ENCODE data around the gene CA5A. TPM values are rescaled to one million over a fixed set of nuclear protein-coding genes. Genes with fewer than 3 reads are reported as not detected.
A peak's percentile ranks its signal among the peaks of the same experiment; 100 is the strongest.

Gene CA5A
- total and polyA plus RNA-seq, 2 of the 13 experiments (the other 11 are each of a cell fraction or from before 2014, with no cell fraction given), result 66.8 to 106 TPM

- WGBS (ENCODE audit: low lambda C conversion rate), result 94% methylated on average over 7 of the region's 7 CpGs
- H3K36me3 ChIP-seq (replicated peaks in 1 of 2; ENCODE audit: control insufficient read depth in 1 of 2, insufficient read depth in 2 of 2, low read length in 2 of 2), result peaks cover 17 to 35% of the 10 kb centered on the region in 2 experiments
- ChIA-PET POLR2A (interaction anchor here (1.6 kb wide), 1 partner anchor 19 kb away, joined by 4 read pairs; no protein-coding TSS in a partner anchor), CTCF (ENCODE audit: low intra/inter-chr PET ratio, low total read pairs) (interaction anchor here (1.0 kb wide), 1 partner anchor 215 kb away, joined by 3 read pairs; no protein-coding TSS in a partner anchor)
- no peaks in the 10 kb centered on the region for H3K27me3 ChIP-seq (ENCODE audit: control insufficient read depth in 1 of 2, insufficient read depth in 2 of 2, low read length in 2 of 2)
- H3K4me1 ChIP-seq (ENCODE audit: insufficient read depth, low read length), result peaks cover 44% of the 10 kb centered on the region
- H3K4me2 ChIP-seq (ENCODE audit: low read depth, low read length), result no peak overlapping the region
- DNase-seq (ENCODE audit: low spot score) (no peak), FAIRE-seq (no peak), ATAC-seq (no peak)
- BruUV-seq (replicated peaks), result no TSS peak
- no peak overlapping the region for H3K27ac ChIP-seq (ENCODE audit: extremely low read length, insufficient read depth, low read length)
- no peaks in the 10 kb centered on the region for H3K9me3 ChIP-seq (ENCODE audit: low read length)
- no peak overlapping the region for H2AFZ ChIP-seq (ENCODE audit: low read length)
- no peak overlapping the region for H3K4me3 ChIP-seq (replicated peaks in 1 of 3; ENCODE audit: insufficient read depth in 1 of 3, low read depth in 2 of 3, low read length in 3 of 3)
- TF ChIP-seq ZNF619 (CRISPR knock-in tag; IDR thresholded peaks at IDR 0.05) (no peak), ZNF3 (CRISPR knock-in tag; IDR thresholded peaks at IDR 0.05) (peak; percentile 29; the same call in 1 of the 2 replicates)
- in situ Hi-C loops (cut with HindIII; ENCODE audit: extremely low pct_ligation_motif_present, low pct_unique_long_range_greater_than_20kb) (no loop called here), intact Hi-C loops (cut with micrococcal nuclease; ENCODE audit: unreplicated experiment) (loop anchor here (5.0 kb wide), 1 partner anchor 163 kb away; the partner anchor contains the start of gene KLHDC4)
- peaks cover 81% of the 10 kb centered on the region for H4K20me1 ChIP-seq (ENCODE audit: insufficient read depth, low read length)
- H3K9ac ChIP-seq (ENCODE audit: insufficient read depth, low read depth, low read length), result no peak overlapping the region
- H3K79me2 ChIP-seq (ENCODE audit: insufficient read depth, low read length), result peaks cover 87% of the 10 kb centered on the region
These were observed 6.3 kb downstream of the CA5A start for GRCh38 chr16:87929986-87930385.

GRCh38 chr16:87927195-87927562 lies 9.2 kb downstream of the CA5A start:
- CTCF ChIA-PET (ENCODE audit: low intra/inter-chr PET ratio, low total read pairs), result no interaction called here
- WGBS (ENCODE audit: low lambda C conversion rate), result 94% methylated on average over 4 of the region's 4 CpGs
- POLR2A ChIA-PET, result interaction anchor here (0.5 kb wide), 1 partner anchor 452 kb away, joined by 3 read pairs; no protein-coding TSS in a partner anchor

More at GRCh38 chr16:87927195-87927562, 9.2 kb downstream of the CA5A start:
- Histone ChIP-seq H3K4me3 (replicated peaks in 1 of 3; ENCODE audit: insufficient read depth in 1 of 3, low read depth in 2 of 3, low read length in 3 of 3) (no peak overlapping the region), H2AFZ (ENCODE audit: low read length) (no peak overlapping the region), H3K79me2 (ENCODE audit: insufficient read depth, low read length) (peaks cover 70% of the 10 kb centered on the region), H3K4me1 (ENCODE audit: insufficient read depth, low read length) (peaks cover 16% of the 10 kb centered on the region), H3K9ac (ENCODE audit: insufficient read depth, low read depth, low read length) (no peak overlapping the region), H4K20me1 (ENCODE audit: insufficient read depth, low read length) (peaks cover 66% of the 10 kb centered on the region), H3K9me3 (ENCODE audit: low read length) (no peaks in the 10 kb centered on the region), H3K4me2 (ENCODE audit: low read depth, low read length) (no peak overlapping the region), H3K36me3 (replicated peaks in 1 of 2; ENCODE audit: control insufficient read depth in 1 of 2, insufficient read depth in 2 of 2, low read length in 2 of 2) (peaks cover 41 to 63% of the 10 kb centered on the region in 2 experiments), H3K27me3 (ENCODE audit: control insufficient read depth in 1 of 2, insufficient read depth in 2 of 2, low read length in 2 of 2) (no peaks in the 10 kb centered on the region), H3K27ac (ENCODE audit: extremely low read length, insufficient read depth, low read length) (no peak overlapping the region)
- BruUV-seq (replicated peaks), result no TSS peak
- TF ChIP-seq POLR2G (IDR thresholded peaks at IDR 0.05; ENCODE audit: low read depth, low read length) (peak; percentile 30; the same call in 1 of the 2 replicates), ZNF136 (CRISPR knock-in tag; IDR thresholded peaks at IDR 0.05; ENCODE audit: low read depth) (no peak), LBX2 (CRISPR knock-in tag; IDR thresholded peaks at IDR 0.05; ENCODE audit: borderline replicate concordance) (no peak), RBM22 (optimal IDR thresholded peaks at IDR 0.05; ENCODE audit: low read length) (peak; percentile 17), MED13 (CRISPR knock-in tag; IDR thresholded peaks at IDR 0.05) (no peak)
- TF ChIP-seq, protein P1, sequence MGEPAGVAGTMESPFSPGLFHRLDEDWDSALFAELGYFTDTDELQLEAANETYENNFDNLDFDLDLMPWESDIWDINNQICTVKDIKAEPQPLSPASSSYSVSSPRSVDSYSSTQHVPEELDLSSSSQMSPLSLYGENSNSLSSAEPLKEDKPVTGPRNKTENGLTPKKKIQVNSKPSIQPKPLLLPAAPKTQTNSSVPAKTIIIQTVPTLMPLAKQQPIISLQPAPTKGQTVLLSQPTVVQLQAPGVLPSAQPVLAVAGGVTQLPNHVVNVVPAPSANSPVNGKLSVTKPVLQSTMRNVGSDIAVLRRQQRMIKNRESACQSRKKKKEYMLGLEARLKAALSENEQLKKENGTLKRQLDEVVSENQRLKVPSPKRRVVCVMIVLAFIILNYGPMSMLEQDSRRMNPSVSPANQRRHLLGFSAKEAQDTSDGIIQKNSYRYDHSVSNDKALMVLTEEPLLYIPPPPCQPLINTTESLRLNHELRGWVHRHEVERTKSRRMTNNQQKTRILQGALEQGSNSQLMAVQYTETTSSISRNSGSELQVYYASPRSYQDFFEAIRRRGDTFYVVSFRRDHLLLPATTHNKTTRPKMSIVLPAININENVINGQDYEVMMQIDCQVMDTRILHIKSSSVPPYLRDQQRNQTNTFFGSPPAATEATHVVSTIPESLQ (CRISPR knock-in tag; conservative IDR thresholded peaks at IDR 0.05), result no peak
- TF ChIP-seq, protein P2, sequence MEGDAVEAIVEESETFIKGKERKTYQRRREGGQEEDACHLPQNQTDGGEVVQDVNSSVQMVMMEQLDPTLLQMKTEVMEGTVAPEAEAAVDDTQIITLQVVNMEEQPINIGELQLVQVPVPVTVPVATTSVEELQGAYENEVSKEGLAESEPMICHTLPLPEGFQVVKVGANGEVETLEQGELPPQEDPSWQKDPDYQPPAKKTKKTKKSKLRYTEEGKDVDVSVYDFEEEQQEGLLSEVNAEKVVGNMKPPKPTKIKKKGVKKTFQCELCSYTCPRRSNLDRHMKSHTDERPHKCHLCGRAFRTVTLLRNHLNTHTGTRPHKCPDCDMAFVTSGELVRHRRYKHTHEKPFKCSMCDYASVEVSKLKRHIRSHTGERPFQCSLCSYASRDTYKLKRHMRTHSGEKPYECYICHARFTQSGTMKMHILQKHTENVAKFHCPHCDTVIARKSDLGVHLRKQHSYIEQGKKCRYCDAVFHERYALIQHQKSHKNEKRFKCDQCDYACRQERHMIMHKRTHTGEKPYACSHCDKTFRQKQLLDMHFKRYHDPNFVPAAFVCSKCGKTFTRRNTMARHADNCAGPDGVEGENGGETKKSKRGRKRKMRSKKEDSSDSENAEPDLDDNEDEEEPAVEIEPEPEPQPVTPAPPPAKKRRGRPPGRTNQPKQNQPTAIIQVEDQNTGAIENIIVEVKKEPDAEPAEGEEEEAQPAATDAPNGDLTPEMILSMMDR (CRISPR knock-in tag; IDR thresholded peaks at IDR 0.05), result peak; percentile 27; the same call in 1 of the 2 replicates
- DNase-seq (ENCODE audit: low spot score), result no peak
- in situ Hi-C loops (cut with HindIII; ENCODE audit: extremely low pct_ligation_motif_present, low pct_unique_long_range_greater_than_20kb) (no loop called here), intact Hi-C loops (cut with micrococcal nuclease; ENCODE audit: unreplicated experiment) (no loop called here)
- ATAC-seq, result 0 out of 3 replicates have a peak, but pooled peaks have one; percentile 10
- FAIRE-seq, result no peak
